ENCODE data around the gene NMUR1.

Gene NMUR1

GRCh38 chr2:231525248-231526163, 4.7 kb downstream of the NMUR1 start:
- TF ChIP-seq POLR2AphosphoS5 (IDR thresholded peaks at IDR 0.05; ENCODE audit: low read depth, low read length) (no peak), TAF1 (IDR thresholded peaks at IDR 0.05; ENCODE audit: borderline replicate concordance, insufficient read depth, low read length) (no peak), SIN3A (IDR thresholded peaks at IDR 0.05; ENCODE audit: borderline replicate concordance, insufficient read depth, low read length) (no peak), FOXP2 (optimal IDR thresholded peaks at IDR 0.05; ENCODE audit: borderline replicate concordance, extremely low read depth, extremely low read length, insufficient read depth) (no peak)
- TF ChIP-seq, protein P1, sequence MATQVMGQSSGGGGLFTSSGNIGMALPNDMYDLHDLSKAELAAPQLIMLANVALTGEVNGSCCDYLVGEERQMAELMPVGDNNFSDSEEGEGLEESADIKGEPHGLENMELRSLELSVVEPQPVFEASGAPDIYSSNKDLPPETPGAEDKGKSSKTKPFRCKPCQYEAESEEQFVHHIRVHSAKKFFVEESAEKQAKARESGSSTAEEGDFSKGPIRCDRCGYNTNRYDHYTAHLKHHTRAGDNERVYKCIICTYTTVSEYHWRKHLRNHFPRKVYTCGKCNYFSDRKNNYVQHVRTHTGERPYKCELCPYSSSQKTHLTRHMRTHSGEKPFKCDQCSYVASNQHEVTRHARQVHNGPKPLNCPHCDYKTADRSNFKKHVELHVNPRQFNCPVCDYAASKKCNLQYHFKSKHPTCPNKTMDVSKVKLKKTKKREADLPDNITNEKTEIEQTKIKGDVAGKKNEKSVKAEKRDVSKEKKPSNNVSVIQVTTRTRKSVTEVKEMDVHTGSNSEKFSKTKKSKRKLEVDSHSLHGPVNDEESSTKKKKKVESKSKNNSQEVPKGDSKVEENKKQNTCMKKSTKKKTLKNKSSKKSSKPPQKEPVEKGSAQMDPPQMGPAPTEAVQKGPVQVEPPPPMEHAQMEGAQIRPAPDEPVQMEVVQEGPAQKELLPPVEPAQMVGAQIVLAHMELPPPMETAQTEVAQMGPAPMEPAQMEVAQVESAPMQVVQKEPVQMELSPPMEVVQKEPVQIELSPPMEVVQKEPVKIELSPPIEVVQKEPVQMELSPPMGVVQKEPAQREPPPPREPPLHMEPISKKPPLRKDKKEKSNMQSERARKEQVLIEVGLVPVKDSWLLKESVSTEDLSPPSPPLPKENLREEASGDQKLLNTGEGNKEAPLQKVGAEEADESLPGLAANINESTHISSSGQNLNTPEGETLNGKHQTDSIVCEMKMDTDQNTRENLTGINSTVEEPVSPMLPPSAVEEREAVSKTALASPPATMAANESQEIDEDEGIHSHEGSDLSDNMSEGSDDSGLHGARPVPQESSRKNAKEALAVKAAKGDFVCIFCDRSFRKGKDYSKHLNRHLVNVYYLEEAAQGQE (IDR thresholded peaks at IDR 0.05; ENCODE audit: insufficient read depth in 1 of 2, low read depth in 2 of 2, low read length in 2 of 2), result no peak

DNA sequence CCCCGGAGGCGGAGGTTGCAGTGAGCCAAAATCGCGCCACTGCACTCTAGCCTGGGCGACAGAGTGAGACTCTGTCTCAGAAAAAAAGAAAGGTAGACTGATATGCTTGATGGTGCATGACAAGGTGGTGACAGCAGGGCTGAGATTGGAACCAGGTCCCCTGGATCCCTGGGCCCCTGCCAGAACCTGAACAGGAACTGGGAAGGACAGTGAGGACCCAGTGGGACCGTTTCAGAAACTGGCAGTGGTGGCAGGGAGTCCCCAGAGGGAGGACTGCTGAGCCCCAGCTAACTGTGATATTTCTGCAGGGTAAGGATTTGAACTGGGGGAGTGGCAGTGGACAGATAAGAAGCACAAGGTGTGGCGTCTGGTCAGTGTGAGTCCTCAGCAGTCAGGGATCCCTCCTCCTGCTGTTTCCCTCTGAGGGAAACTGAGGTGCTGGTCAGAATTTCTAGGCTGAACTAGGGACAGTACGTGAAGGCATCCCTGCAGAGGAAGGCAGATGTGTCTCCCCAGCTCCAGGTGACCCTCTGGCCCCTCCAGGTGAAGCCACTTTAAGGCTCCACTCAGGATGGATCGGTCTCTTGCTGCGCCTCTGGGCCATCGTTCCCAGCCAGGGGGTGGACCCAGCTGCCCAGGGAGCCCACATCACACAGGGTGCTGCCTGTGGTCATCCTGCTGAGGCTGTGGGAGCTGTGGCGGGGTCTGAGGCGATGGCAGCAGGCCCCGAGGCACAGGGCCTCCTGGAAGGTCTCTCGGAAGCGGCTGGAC, 5.6 kb downstream of the NMUR1 start:
- TF ChIP-seq, protein P1 (IDR thresholded peaks at IDR 0.05; ENCODE audit: insufficient read depth in 1 of 2, low read depth in 2 of 2, low read length in 2 of 2), result no peak
- TF ChIP-seq POLR2AphosphoS5 (IDR thresholded peaks at IDR 0.05; ENCODE audit: low read depth, low read length), result no peak
- no peak for TF ChIP-seq TAF1 (IDR thresholded peaks at IDR 0.05; ENCODE audit: borderline replicate concordance, insufficient read depth, low read length)
- no peak for TF ChIP-seq FOXP2 (optimal IDR thresholded peaks at IDR 0.05; ENCODE audit: borderline replicate concordance, extremely low read depth, extremely low read length, insufficient read depth)
- TF ChIP-seq SIN3A (IDR thresholded peaks at IDR 0.05; ENCODE audit: borderline replicate concordance, insufficient read depth, low read length), result no peak

DNA sequence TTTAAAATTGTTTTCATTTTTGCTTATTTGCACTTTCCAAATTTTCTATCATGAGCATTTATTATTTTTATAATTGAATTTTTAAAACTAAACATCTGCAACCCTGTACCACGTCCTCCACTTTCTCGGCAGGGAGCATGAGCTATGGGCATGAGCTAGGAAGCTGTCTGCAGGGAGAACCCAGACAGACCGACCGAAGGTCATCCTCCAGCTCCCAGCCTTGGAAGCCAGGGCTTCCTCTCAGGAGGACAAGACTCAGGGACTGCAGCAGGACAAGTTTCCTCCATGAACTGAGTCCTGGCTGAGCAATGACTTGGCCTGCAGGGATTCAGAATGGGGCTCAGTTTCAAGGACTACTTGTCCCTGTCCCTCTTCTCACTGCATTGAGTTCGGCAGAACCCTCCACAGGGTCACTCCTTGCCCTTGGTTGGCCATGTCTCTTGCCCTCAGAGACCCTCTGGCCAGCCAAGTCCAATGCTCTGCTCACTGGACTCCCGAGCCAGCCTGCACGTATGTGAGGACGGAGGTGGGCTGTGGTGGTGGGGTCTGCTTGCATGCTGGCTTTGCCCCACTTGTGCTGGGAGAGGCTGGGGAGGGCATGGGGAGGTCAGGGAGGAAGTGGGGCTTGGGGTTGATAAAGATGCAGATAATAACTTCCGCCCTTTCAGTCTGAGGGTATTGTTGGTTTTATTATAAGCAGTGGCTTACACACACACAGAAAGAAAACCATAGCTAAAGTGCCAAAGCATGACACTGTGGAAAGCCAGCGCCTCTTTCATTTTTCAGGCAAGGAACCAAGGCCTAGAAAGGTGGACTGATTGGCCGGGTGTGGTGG, 6.6 kb downstream of the NMUR1 start:
- no peak for TF ChIP-seq SIN3A (IDR thresholded peaks at IDR 0.05; ENCODE audit: borderline replicate concordance, insufficient read depth, low read length)
- TF ChIP-seq, protein P1 (IDR thresholded peaks at IDR 0.05; ENCODE audit: insufficient read depth in 1 of 2, low read depth in 2 of 2, low read length in 2 of 2), result no peak
- no peak for TF ChIP-seq TAF1 (IDR thresholded peaks at IDR 0.05; ENCODE audit: borderline replicate concordance, insufficient read depth, low read length)

- TF ChIP-seq SIN3A (IDR thresholded peaks at IDR 0.05; ENCODE audit: borderline replicate concordance, insufficient read depth, low read length) (no peak), TAF1 (IDR thresholded peaks at IDR 0.05; ENCODE audit: borderline replicate concordance, insufficient read depth, low read length) (no peak), FOXP2 (optimal IDR thresholded peaks at IDR 0.05; ENCODE audit: borderline replicate concordance, extremely low read depth, extremely low read length, insufficient read depth) (no peak), POLR2AphosphoS5 (IDR thresholded peaks at IDR 0.05; ENCODE audit: low read depth, low read length) (no peak)
- TF ChIP-seq, protein P1 (IDR thresholded peaks at IDR 0.05; ENCODE audit: insufficient read depth in 1 of 2, low read depth in 2 of 2, low read length in 2 of 2), result no peak
Measured at GRCh38 chr2:231522418-231523180, 7.6 kb downstream of the NMUR1 start.
